ENCODE results near the gene RECQL5. TPM values are rescaled to one million over a fixed set of nuclear protein-coding genes. Genes with fewer than 3 reads are reported as not detected.
"Not testable (repeated sequence)": the region's sequence is repeated elsewhere in the genome, so short reads cannot be mapped to it uniquely, and the experiment has no call there.

The RECQL5 gene
- total RNA-seq, 1 donor from 2014 or later = 110 TPM

DNA sequence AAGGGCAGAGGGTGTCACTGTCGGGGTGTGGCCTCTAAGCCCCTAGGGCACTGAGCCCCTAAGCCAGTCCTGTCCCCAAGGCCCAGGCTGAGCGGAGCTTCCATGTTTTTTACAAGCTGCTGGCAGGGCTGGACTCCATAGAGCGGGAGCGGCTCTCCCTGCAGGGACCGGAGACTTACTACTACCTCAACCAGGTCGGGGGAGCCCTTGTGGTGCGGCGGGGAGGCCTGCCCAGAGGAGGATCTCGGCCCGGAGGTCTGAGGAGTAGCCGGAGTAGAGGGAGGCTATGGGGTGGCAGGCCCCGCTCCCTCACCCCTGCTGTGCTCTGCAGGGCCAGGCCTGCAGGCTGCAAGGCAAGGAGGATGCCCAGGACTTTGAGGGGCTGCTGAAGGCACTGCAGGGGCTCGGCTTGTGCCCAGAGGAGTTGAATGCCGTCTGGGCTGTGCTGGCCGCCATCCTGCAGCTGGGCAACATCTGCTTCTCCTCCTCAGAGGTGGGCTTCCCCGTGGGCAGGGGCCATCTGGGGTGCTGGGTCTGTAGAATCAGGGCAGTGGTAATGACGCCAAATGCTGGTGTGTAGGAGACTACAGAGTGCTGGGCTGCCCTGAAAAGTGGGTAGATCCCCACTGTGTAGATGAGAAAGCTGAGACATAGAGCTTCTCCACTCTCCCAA, 74.5 kb downstream of the RECQL5 start:
- no peak for DNase-seq (ENCODE audit: low spot score)

DNA sequence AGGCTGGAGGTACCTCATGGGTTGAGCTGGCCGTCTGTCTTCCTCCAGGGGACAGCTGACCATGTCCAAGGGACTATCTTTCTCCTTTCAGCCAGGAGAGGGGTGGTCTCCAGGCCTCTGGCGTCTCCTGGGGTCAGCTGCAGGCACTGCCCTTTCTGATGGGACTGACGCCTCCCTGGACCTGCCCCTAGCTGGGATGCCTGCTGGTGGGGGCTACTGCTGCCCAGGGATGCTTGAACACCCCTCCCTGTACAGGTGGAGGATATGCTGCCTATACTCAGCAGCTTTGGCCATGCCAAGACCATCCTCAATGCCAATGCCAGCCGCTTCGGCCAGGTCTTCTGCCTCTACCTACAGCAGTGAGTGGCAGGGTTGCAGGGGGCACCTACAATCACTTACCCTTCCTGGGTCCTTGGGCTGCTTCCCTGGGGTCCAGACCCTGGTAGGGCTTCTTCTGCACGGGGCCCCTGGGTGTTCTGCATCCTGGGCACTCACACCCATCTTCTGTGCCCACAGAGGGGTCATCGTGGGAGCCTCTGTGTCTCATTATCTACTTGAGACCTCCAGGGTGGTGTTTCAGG, 75.1 kb downstream of the RECQL5 start:
- DNase-seq (ENCODE audit: low spot score) = no peak

DNA sequence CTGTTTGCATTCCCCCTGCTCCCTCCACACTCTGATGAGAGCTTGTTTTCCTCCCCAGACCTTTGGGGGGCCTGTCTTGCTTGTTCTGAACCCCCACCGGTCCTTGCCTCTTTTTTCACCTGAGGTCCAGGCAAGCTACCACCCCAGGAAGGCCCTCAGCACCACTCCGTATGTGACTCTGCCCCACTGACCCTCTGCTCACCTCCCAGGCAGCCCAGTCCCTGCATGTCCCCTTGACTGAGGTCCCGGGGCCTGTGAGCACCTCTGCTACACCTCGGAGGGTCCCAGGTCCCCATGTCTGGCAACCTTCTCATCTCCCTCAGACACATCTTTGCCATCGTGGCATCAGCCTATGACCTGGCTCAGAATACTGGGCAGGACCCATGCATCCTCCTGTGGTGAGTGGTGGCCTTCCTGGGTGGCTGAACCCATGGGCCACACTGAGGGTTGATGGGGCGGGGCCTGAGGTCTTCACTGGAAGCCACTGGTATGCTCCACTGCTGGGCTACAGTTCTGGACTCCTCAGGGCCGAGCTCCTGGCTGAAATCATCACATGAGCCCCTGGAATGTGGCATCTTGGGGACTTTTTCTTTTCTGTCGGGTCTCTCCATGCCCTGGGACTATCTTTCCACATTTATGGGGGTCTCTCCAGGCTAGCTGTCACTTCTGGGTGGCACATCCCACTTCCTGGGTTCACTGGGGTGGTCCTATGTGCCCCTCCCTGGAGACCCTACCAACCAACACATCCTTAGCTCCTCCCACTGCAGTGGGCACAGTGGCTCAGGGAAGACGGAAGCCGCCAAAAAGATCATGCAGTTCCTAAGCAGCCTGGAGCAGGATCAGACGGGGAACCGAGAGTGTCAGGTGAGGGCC, 75.9 kb downstream of the RECQL5 start:
- DNase-seq (ENCODE audit: low spot score) = no peak

DNA sequence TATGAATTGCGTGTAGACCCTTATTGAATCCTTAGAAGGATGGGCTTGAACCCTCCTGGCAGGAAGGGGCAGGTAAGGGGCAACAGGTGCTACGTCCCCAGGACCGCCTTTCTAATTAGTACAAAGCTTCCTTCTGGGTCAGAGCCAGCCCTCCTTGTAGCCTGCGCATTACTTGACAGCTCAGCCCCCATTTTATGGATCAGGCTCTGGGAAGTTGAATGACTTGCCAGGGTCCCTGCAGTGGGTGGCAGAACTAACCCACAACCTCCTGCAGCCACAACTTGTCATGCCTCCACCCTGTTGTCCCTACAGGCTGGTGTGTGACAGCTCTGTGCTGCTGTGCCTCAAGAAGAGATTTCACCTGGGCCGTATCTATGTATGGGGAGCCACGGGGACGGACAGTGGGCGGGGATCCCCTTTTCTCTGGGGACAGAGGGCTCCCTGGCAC, 76.6 kb downstream of the RECQL5 start:
- no peak for DNase-seq (ENCODE audit: low spot score)

DNA sequence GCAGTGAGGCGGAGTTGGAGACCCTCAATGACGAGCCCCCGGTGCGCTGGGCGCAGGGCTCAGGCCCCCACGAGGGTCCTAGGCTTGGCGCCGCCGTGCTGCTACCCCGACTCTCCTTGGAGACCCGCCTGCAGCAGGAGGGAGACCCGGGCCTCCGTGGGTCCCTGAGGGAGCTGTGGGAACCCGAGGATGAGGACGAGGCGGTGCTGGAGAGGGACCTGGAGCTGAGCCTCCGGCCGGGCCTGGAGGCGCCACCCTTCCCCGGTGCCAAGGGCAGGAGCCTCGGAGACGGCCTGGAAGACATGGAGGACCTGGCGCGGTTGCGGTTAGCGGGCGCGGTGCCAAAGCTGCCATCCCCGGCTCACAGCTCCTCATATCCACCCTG, 77.0 kb downstream of the RECQL5 start:
- DNase-seq (ENCODE audit: low spot score) = no peak

DNA sequence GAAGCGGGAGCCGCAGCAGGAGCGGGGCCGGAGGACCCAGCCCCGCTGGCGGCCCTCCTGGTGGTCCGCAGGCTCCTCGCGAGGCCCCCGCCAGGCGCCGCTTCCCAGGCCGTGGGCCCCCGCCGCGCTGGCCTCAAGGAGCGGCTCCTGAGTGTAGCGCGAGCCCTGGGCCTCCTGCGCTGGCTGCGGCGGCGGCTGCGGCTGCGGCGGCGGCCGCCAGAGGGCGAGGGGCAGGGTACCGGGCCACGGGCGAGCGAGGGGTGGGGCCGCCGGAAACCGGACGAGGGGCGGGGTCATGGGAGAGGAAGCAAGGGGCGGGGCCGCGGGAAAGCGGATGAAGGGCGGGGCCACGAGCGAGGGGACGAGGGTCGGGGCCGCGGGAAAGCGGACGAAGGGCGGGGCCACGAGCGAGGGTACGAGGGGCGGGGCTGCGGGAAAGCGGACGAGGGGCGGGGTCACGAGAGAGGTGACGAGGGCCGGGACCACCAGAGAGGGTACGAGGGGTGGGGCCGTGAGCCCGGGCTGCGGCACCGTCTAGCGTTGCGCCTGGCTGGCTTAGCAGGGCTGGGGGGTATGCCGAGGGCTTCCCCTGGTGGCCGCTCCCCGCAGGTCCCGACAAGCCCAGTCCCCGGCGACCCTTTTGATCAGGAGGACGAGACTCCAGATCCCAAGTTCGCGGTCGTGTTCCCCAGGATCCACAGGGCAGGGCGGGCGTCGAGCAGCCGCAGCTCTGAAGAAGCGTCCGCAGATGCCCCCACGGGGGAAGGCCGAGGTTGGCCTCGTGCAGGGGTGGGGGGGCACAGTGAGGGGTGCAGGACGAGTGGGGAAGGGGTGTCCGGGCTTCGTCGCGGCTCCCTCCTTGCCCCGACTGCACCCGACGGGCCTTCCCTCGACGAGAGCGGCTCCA, 77.7 kb downstream of the RECQL5 start:
- DNase-seq (ENCODE audit: low spot score) = peak; percentile 96

DNA sequence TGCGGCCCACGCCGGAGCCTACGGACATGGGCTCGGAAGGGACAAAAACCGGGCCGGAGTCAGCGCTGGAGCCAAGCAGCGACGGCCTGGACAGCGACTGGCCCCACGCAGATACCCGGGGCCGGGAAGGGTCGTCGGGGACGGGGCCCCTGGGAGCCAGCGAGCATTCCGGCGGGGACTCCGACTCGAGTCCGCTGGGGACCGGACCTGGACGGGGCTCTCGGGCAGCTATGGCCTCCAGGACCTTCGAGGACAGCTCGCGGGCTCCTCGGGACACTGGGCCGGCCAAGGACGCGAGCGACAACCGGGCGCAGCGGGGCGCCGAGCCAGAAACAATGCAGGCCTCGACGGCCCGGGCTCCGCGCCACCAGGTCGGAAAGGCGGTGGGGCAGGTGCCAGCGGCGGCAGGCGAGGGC, 78.3 kb downstream of the RECQL5 start:
- peak; percentile 44 for DNase-seq (ENCODE audit: low spot score)

DNA sequence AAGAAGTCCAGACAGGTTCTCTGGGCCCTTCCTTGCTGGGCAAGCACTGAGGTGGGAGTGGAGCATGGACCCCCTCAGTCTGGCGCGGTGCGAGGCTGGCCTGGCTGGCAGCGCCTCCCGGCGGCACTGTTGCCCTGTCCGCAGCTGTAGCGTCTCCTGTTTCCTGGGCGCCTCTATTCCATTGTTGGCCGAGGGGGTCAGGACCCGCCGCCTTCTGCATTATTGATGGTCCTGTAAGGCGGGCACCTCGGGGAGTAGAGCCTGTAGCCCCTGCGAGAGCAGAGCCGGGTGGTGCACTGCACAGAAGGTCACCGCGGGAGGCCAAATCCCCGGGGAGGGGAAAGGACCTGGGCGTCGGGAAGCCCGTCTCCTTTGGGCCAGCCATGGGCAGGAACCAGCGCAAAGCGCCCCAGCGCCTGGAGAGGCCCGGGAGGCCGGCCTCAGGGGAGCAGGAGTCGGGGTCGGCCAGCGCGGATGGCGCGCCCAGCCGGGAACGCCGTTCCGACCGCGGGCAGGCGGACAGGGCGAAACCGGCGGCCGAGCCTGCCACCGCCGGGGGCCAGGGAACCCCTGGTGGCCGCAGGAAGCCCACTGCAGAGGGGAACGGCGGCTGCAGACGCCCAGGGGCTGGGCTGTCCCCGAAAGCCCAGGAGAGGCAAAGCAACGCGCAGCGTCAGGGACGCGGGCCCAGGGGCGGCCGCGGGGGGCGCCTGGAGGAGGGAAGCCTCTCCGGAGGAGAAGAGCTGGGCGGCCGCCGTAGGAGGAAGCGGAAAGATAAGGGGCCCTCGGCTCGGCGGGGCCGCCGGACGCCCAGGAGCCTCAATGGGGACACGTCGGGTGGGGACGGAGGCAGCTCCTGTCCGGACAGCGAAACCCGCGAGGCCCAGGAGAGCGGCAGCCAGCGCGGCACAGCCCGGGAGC, 79.0 kb downstream of the RECQL5 start, which contains the start of gene MYO15B:
Gene MYO15B, plus strand, starts transcription at position 126 of the 921 bp plus-strand sequence. Its CDS starts 258 bp downstream, at position 384.
- DNase-seq (ENCODE audit: low spot score) = peak; percentile 43

DNA sequence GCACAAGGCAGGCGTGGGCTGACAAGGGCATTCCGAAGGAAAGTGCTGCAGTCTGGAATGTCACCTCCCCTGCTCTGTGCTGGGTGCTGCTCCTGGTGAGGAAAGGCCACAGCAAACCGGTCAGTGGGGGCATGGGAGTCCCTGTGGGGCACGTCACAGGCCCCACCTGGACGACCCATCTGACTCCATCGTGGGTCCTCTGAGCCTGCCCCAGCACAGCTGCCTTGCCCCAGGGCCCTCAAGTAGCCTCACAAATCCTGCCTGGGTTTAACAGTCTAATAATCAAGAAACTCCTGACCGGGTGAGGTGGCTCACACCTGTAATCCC, 82.1 kb downstream of the RECQL5 start:
- DNase-seq (ENCODE audit: low spot score) = no peak

DNA sequence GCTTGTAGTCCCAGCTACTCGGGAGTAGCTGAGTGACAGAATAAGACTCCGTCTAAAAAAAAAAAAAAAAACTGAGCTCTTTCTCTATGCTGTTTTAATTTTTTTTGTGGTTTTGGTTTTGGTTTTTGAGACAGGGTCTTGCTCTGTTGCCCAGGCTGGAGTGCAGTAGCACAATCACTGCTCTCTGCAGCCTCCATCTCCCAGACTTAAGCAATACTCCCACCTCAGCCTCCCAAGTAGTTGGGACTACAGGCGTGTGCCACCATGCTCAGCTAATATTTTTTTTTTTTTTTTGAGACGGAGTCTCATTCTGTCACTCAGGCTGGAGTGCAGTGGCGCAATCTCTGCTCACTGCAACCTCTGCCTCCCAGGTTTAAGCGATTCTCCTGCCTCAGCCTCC, 83.8 kb downstream of the RECQL5 start:
- DNase-seq (ENCODE audit: low spot score) = not testable (repeated sequence)

DNA sequence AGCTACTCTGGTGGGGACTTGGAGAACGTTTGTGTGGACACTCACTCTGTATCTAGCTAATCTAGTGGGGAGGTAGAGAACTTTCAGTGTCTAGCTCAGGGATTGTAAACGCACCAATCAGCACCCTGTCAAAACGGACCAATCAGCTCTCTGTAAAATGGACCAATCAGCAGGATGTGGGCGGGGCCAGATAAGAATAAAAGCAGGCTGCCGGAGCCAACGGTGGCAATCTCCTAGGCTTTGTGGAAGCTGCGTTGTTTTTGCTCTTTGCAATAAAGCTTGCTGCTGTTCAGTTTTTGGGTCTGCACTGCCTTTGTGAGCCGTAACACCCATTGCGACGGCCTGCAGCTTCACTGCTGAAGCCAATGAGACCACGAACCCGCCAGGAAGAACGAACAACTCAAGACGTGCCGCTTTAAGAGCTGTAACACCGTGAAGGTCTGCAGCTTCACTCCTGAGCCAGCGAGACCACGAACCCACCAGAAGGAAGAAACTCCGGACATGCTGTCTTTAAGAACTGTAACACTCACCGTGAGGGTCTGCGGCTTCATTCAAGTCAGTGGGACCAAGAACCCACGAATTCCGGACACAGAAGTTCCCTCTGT, 85.7 kb downstream of the RECQL5 start:
- not testable (repeated sequence) for DNase-seq (ENCODE audit: low spot score)

Other genes starting within 250 kb of the RECQL5 start
- 106 TPM for gene TMEM94, start 210.5 kb downstream of the RECQL5 start, total RNA-seq
- 74.7 TPM for gene CASKIN2, start 151.6 kb downstream of the RECQL5 start, total RNA-seq
- gene TSEN54, start 150.6 kb downstream of the RECQL5 start, total RNA-seq = 158 TPM
- gene LLGL2, start 141.5 kb downstream of the RECQL5 start, total RNA-seq = 477 TPM
- 434 TPM for gene MYO15B, start 79.4 kb downstream of the RECQL5 start, total RNA-seq
- gene SMIM5, start 33.7 kb downstream of the RECQL5 start, total RNA-seq = 15.5 TPM
- 65.4 TPM for gene SAP30BP, start 184 bp upstream of the RECQL5 start, total RNA-seq
- 317 TPM for gene ITGB4, start 54.3 kb upstream of the RECQL5 start, total RNA-seq
- 35.9 TPM for gene GALK1, start 98.0 kb upstream of the RECQL5 start, total RNA-seq
- 26.6 TPM for gene UNK, start 117.7 kb upstream of the RECQL5 start, total RNA-seq
- 26.4 TPM for gene UNC13D, start 177.2 kb upstream of the RECQL5 start, total RNA-seq
- gene WBP2, start 188.2 kb upstream of the RECQL5 start, total RNA-seq = 160 TPM
- 68.2 TPM for gene TRIM47, start 211.4 kb upstream of the RECQL5 start, total RNA-seq
- 24.0 TPM for gene TRIM65, start 229.8 kb upstream of the RECQL5 start, total RNA-seq
- gene MRPL38, start 237.7 kb upstream of the RECQL5 start, total RNA-seq = 107 TPM

All from mucosa of gallbladder (tissue), 1 donor.